ENCODE measurements around the gene TMEM18.

- TF ChIP-seq POLR2A (IDR thresholded peaks at IDR 0.05; ENCODE audit: low read length) = no peak
- no peak for TF ChIP-seq GATA1 (IDR thresholded peaks at IDR 0.05; ENCODE audit: low read depth, low read length)
Measured at GRCh38 chr2:681312-681711, 4.1 kb upstream of the TMEM18 start.
